GM23338 (cell line): Measurements from ENCODE around the gene VAV3.

ENCODE experiments used
- CREB1 ChIP-seq: fragments of 250-450 bp; sonication (Bioruptor Pico); IDR thresholded peaks from 2 replicates; pipeline ENCODE4 v1.5.0; 2020; ENCODE audit warnings: low read depth, mild to moderate bottlenecking, moderate library complexity
- EZH2 ChIP-seq: fragments of 200-600 bp; sonication (generic); IDR thresholded peaks from one replicate; pipeline ENCODE4 v1.8.0; 2017; ENCODE audit warnings: antibody characterized with exemption, mild to moderate bottlenecking, low read depth; ENCODE audit not compliant: unreplicated experiment
- EZH2phosphoT487 ChIP-seq: fragments of 200-600 bp; sonication (generic); IDR thresholded peaks from one replicate; pipeline ENCODE4 v1.8.1; 2018; ENCODE audit warnings: antibody characterized with exemption; ENCODE audit not compliant: unreplicated experiment
- JUNB ChIP-seq: IDR thresholded peaks from one replicate; pipeline ENCODE4 v1.6.1; 2016; ENCODE audit warnings: antibody characterized with exemption; ENCODE audit not compliant: unreplicated experiment
- POLR2AphosphoS5 ChIP-seq: IDR thresholded peaks from 2 replicates; pipeline ENCODE4 v1.6.1; 2016; ENCODE audit warnings: antibody characterized with exemption, low read depth
- ZNF331 ChIP-seq: fragments of 250-450 bp; sonication (Bioruptor Pico); IDR thresholded peaks from 2 replicates; pipeline ENCODE4 v1.5.0; 2020; ENCODE audit warnings: low read depth, mild to moderate bottlenecking, moderate library complexity
- TF ChIP-seq, protein P1 (sequence below), 2 experiments: fragments of 200-600 bp in 1 of 2; sonication (generic) in 1 of 2; conservative IDR thresholded peaks; 2 replicates each; pipeline versions ENCODE4 v1.5.1 to v1.6.1; 2016 to 2017; ENCODE audit warnings: antibody characterized with exemption in 2 of 2, low read depth in 2 of 2, mild to moderate bottlenecking in 2 of 2, moderate library complexity in 1 of 2
- TF ChIP-seq, protein P2 (sequence below): IDR thresholded peaks from 2 replicates; pipeline ENCODE4 v1.6.1; 2016; ENCODE audit warnings: antibody characterized with exemption

DNA sequence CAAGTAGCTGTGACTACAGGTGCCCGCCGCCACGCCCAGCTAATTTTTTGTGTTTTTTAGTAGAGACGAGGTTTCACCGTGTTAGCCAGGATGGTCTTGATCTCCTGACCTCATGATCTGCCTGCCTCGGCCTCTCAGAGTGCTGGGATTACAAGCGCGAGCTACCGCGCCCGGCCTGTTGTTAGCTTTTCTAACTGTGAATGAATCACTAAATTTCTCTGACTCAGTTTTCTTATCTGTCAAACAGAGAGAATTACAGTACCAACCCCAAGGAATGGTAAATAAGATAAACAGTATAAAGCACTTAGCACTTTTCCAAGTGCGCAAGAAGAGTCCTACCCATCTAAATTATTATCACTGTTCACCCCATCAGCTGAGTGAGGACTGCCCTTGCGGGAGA, 193.6 kb downstream of the VAV3 start:
- TF ChIP-seq EZH2phosphoT487 (no peak), CREB1 (CRISPR knock-in tag) (no peak), EZH2 (no peak), ZNF331 (CRISPR knock-in tag) (no peak), JUNB (no peak), POLR2AphosphoS5 (no peak)
- TF ChIP-seq, protein P1, sequence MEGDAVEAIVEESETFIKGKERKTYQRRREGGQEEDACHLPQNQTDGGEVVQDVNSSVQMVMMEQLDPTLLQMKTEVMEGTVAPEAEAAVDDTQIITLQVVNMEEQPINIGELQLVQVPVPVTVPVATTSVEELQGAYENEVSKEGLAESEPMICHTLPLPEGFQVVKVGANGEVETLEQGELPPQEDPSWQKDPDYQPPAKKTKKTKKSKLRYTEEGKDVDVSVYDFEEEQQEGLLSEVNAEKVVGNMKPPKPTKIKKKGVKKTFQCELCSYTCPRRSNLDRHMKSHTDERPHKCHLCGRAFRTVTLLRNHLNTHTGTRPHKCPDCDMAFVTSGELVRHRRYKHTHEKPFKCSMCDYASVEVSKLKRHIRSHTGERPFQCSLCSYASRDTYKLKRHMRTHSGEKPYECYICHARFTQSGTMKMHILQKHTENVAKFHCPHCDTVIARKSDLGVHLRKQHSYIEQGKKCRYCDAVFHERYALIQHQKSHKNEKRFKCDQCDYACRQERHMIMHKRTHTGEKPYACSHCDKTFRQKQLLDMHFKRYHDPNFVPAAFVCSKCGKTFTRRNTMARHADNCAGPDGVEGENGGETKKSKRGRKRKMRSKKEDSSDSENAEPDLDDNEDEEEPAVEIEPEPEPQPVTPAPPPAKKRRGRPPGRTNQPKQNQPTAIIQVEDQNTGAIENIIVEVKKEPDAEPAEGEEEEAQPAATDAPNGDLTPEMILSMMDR (conservative IDR thresholded peaks at IDR 0.05; ENCODE audit: low read depth in 2 of 2), result no peak
- TF ChIP-seq, protein P2, sequence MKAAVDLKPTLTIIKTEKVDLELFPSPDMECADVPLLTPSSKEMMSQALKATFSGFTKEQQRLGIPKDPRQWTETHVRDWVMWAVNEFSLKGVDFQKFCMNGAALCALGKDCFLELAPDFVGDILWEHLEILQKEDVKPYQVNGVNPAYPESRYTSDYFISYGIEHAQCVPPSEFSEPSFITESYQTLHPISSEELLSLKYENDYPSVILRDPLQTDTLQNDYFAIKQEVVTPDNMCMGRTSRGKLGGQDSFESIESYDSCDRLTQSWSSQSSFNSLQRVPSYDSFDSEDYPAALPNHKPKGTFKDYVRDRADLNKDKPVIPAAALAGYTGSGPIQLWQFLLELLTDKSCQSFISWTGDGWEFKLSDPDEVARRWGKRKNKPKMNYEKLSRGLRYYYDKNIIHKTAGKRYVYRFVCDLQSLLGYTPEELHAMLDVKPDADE, result no peak
